ENCODE measurements around the gene RACK1.

The RACK1 gene

GRCh38 chr5:181260720-181261319, 17.1 kb upstream of the RACK1 start, which contains the start of gene TRIM52:
Gene TRIM52 (minus strand): TSS chr5:181261143. CDS start chr5:181260813, 330 bp downstream.
- peak; percentile 92 for FAIRE-seq
- DNase-seq (ENCODE audit: extremely low spot score, insufficient read length, low read depth) = peak; percentile 80

- no peak for DNase-seq (ENCODE audit: extremely low spot score, insufficient read length, low read depth)
- no peak for FAIRE-seq
Observed at GRCh38 chr5:181259974-181260719, 16.4 kb upstream of the RACK1 start.

GRCh38 chr5:181259283-181259682, 15.6 kb upstream of the RACK1 start:
- DNase-seq (ENCODE audit: extremely low spot score, insufficient read length, low read depth) (no peak), FAIRE-seq (no peak)

- DNase-seq (ENCODE audit: extremely low spot score, insufficient read length, low read depth) (no peak), FAIRE-seq (no peak)
Observed at GRCh38 chr5:181258576-181258975, 14.9 kb upstream of the RACK1 start.

GRCh38 chr5:181255836-181256578, 12.3 kb upstream of the RACK1 start:
- DNase-seq (ENCODE audit: extremely low spot score, insufficient read length, low read depth) = no peak
- no peak for FAIRE-seq

GRCh38 chr5:181255276-181255675, 11.6 kb upstream of the RACK1 start:
- DNase-seq (ENCODE audit: extremely low spot score, insufficient read length, low read depth) = no peak
- no peak for FAIRE-seq

- FAIRE-seq (no peak), DNase-seq (ENCODE audit: extremely low spot score, insufficient read length, low read depth) (no peak)
Observed at GRCh38 chr5:181248277-181248676, 4.6 kb upstream of the RACK1 start.

- DNase-seq (ENCODE audit: extremely low spot score, insufficient read length, low read depth) = peak; percentile 74
- FAIRE-seq = peak; percentile 38
Observed at GRCh38 chr5:181246276-181247049, 2.8 kb upstream of the RACK1 start.

GRCh38 chr5:181245427-181246275, 1.9 kb upstream of the RACK1 start:
- FAIRE-seq (no peak), DNase-seq (ENCODE audit: extremely low spot score, insufficient read length, low read depth) (no peak)

- DNase-seq (ENCODE audit: extremely low spot score, insufficient read length, low read depth) = no peak
Observed at GRCh38 chr5:181243018-181243563, 615 bp downstream of the RACK1 start.

GRCh38 chr5:181242031-181242451, 1.7 kb downstream of the RACK1 start:
- DNase-seq (ENCODE audit: extremely low spot score, insufficient read length, low read depth) = no peak
- no peak for FAIRE-seq

More at GRCh38 chr5:181243018-181243563, 615 bp downstream of the RACK1 start:
- FAIRE-seq = no peak

- FAIRE-seq = peak; percentile 59
- DNase-seq (ENCODE audit: extremely low spot score, insufficient read length, low read depth) = no peak
Observed at GRCh38 chr5:181241393-181241975, 2.2 kb downstream of the RACK1 start.

- no peak for FAIRE-seq
- no peak for DNase-seq (ENCODE audit: extremely low spot score, insufficient read length, low read depth)
Observed at GRCh38 chr5:181239062-181239663, 4.5 kb downstream of the RACK1 start.

- FAIRE-seq (no peak), DNase-seq (ENCODE audit: extremely low spot score, insufficient read length, low read depth) (no peak)
Observed at GRCh38 chr5:181237729-181238385, 5.8 kb downstream of the RACK1 start.

GRCh38 chr5:181236954-181237641, 6.6 kb downstream of the RACK1 start:
- DNase-seq (ENCODE audit: extremely low spot score, insufficient read length, low read depth) = no peak
- no peak for FAIRE-seq

- DNase-seq (ENCODE audit: extremely low spot score, insufficient read length, low read depth) (no peak), FAIRE-seq (no peak)
Observed at GRCh38 chr5:181236471-181236870, 7.2 kb downstream of the RACK1 start.

GRCh38 chr5:181235689-181236366, 7.9 kb downstream of the RACK1 start:
- DNase-seq (ENCODE audit: extremely low spot score, insufficient read length, low read depth) (no peak), FAIRE-seq (no peak)
